Retinal pigment epithelial cell (primary cell): ENCODE results near the gene NMB.
"Not testable (repeated sequence)": the region's sequence is repeated elsewhere in the genome, so short reads cannot be mapped to it uniquely, and the experiment has no call there.

ENCODE experiments used
- DNase-seq: peaks from one replicate; pipeline ENCODE4 v3.0.0-alpha.2; 2010; ENCODE audit warnings: low read depth
- H3K4me3 ChIP-seq: 2 replicates; pipeline ENCODE4 v1.5.1; 2011; ENCODE audit warnings: mild to moderate bottlenecking, low read length, control low read depth, moderate library complexity
- CTCF ChIP-seq: conservative IDR thresholded peaks from 2 replicates; pipeline ENCODE4 v1.5.1; 2011; ENCODE audit warnings: low read depth, low read length, control low read depth, inconsistent platforms

NMB gene

GRCh38 chr15:84690342-84690741 is 32.3 kb upstream of the NMB start:
- TF ChIP-seq CTCF = no peak
- H3K4me3 ChIP-seq = no peak overlapping the region
- no peak for DNase-seq

GRCh38 chr15:84689858-84690257 is 31.9 kb upstream of the NMB start:
- no peak for DNase-seq
- no peak overlapping the region for H3K4me3 ChIP-seq
- no peak for TF ChIP-seq CTCF

- H3K4me3 ChIP-seq, DNase-seq: not testable (repeated sequence)
These were observed 28.4 kb upstream of the NMB start for GRCh38 chr15:84686446-84686845.

- DNase-seq = peak; percentile 71
- TF ChIP-seq CTCF = no peak
- no peak overlapping the region for H3K4me3 ChIP-seq
These were observed 27.3 kb upstream of the NMB start for GRCh38 chr15:84685304-84685703.

GRCh38 chr15:84684092-84684491 is 26.1 kb upstream of the NMB start:
- TF ChIP-seq CTCF = no peak
- DNase-seq = peak; percentile 56
- H3K4me3 ChIP-seq = no peak overlapping the region

- DNase-seq = no peak
- no peak for TF ChIP-seq CTCF
- no peak overlapping the region for H3K4me3 ChIP-seq
These were observed 23.8 kb upstream of the NMB start for GRCh38 chr15:84681831-84682230.

- H3K4me3 ChIP-seq = no peak overlapping the region
- DNase-seq = no peak
- no peak for TF ChIP-seq CTCF
These were observed 13.2 kb upstream of the NMB start for GRCh38 chr15:84671211-84671610.

GRCh38 chr15:84669726-84670125 is 11.7 kb upstream of the NMB start:
- no peak for TF ChIP-seq CTCF
- H3K4me3 ChIP-seq = no peak overlapping the region
- DNase-seq = no peak
